Stromal cell of bone marrow (primary cell): ENCODE results near the gene SPG7.
"Not testable (repeated sequence)": the region's sequence is repeated elsewhere in the genome, so short reads cannot be mapped to it uniquely, and the experiment has no call there.

Experiments used
- DNase-seq: peaks from one replicate; pipeline ENCODE4 v3.0.0-alpha.2; 2012; ENCODE audit warnings: low read depth

Gene SPG7

DNA sequence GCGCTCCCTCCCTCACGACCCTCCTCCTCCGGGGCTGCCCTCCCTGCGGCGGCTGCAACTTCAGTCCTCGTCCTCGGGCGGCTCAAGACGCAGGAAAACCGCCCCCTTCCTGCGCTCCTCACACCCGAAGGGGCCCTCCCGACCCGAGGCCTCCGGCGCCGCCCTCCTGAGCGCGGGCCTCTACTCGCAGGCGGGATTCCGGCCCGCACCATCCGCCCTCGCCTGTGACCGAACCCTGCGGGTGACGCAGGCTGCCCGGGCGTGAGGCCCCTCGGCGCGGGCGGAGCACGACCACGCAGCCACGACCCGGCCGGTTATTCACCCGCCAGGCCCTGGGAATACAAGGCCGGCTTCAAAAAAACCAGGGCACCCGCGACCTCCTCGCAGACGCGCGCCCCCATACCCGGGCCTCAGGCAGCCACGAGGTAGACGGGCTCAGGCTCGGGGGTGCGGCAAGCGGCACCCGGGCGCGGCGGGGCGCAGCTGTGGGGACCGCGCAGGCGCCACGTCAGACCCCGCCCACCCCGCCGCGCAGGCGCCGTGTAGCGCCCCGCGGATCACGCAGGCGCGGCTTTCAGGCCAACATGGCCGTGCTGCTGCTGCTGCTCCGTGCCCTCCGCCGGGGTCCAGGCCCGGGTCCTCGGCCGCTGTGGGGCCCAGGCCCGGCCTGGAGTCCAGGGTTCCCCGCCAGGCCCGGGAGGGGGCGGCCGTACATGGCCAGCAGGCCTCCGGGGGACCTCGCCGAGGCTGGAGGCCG is at the start of gene SPG7:
TSS of gene SPG7 (plus strand) at position 570 of the 757 bp plus-strand sequence. CDS start at position 585, 15 bp downstream.
- peak; percentile 65 for DNase-seq

DNA sequence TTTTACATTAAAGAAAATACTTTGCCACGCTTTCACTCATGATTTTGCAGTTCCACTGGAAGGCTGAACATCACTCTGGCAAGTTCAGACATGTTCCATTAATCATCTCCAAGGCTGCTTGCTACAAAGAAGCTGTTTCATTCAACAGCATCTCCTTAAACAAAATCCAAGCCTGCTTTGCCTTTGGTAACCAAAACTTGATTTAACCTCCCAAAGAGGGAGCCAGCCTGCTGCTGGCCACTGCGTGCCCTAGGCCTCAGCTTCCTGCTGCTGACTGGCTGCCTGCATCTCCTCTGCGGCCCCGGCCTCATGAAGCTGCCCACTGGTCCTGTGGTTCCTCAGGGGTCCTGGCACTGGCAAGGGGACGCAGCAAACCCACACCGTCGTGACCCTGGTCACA is 49.7 kb upstream of the SPG7 start:
- DNase-seq = peak; percentile 31

DNA sequence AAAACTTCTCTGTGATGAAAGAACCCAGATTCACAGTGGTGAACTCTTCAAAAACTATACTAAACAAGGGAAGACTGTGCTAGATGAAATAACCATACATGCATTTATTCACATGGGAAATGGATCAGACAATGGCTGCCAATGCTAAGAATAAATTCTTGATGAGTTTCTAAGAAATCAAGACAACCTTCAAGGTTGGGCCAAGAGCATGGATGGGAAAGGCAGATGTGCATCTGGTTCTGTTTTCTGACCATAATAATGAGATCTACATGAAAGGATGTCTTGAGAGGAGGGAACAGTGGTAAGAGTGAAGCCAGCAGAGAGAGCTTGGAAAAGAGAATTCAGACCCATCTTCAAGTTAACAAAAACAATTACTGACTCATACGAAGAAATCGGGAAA is 49.2 kb upstream of the SPG7 start:
- DNase-seq = no peak

GRCh38 chr16:89460556-89460955 is 47.6 kb upstream of the SPG7 start:
- no peak for DNase-seq

DNA sequence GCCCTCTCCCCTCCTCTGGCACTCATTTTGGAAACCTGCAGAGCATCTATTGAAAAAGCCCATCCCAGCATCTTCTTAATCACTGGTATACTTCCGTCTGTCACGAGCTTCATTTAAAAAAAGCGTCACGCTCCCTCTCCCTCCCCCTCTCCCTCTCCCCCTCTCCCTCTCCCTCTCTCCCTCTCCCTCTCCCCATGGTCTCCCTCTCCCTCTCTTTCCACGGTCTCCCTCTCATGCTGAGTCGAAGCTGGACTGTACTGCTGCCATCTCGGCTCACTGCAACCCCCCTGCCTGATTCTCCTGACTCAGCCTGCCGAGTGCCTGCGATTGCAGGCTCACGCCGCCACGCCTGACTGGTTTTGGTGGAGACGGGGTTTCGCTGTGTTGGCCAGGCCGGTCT is 46.3 kb upstream of the SPG7 start:
- DNase-seq = not testable (repeated sequence)

GRCh38 chr16:89462639-89463038 is 45.6 kb upstream of the SPG7 start:
- DNase-seq = not testable (repeated sequence)

DNA sequence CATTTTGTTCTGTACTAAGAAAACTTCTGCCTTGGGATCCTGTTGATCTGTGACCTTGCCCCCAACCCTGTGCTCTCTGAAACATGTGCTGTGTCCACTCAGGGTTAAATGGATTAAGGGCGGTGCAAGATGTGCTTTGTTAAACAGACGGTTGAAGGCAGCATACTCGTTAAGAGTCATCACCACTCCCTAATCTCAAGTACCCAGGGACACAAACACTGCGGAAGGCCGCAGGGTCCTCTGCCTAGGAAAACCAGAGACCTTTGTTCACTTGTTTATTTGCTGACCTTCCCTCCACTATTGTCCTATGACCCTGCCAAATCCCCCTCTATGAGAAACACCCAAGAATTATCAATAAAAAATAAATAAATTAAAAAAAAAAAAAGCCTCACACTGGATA is 44.9 kb upstream of the SPG7 start:
- not testable (repeated sequence) for DNase-seq

- DNase-seq = no peak
Measured at GRCh38 chr16:89466920-89467319, 41.3 kb upstream of the SPG7 start.

GRCh38 chr16:89467382-89467781 is 40.8 kb upstream of the SPG7 start:
- no peak for DNase-seq

DNA sequence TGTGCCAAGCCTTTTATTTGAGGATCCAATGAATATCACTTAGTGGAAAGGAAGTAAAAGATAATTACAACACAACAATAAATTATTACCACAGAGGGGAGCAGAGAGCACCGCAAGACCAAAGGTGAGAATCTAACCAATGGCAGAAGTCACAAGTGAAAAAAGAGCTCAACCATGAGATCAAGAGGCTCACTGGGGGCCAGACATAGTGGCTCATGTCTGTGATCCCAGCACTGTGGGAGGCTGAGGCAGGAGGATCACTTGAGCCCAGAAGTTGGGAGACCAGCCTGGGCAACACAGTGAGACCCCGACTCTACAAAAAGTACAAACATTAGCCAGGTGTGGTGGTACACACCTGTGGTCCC is 35.5 kb upstream of the SPG7 start:
- DNase-seq = no peak

DNA sequence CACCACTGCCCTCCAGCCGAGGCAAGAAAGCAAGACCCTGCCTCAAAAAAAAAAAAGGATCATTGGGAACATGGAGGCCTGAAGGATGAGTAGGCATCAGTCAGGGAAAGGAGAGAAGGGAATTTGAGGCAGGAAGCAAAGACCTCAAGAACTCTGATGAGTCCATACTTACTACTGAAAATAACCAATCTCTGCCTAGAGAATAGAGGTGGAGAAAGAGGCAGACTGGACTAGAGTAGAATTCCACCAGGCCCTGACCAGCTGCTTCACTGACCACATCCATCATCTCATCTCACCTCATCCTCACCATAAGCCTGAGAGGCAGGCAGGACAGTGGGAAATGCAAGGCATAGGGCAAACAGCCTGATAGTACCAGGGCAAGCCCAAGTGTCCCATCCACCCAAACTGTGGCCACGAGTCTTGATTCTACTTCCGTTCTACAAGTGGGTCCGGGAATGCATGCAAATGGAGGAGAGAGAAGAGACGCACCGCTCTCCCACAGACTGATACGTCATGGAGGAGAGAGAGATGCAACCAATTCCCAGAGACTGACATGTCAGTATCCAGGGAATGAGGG is 35.0 kb upstream of the SPG7 start:
- no peak for DNase-seq

- no peak for DNase-seq
Measured at GRCh38 chr16:89473791-89474414, 34.3 kb upstream of the SPG7 start.

DNA sequence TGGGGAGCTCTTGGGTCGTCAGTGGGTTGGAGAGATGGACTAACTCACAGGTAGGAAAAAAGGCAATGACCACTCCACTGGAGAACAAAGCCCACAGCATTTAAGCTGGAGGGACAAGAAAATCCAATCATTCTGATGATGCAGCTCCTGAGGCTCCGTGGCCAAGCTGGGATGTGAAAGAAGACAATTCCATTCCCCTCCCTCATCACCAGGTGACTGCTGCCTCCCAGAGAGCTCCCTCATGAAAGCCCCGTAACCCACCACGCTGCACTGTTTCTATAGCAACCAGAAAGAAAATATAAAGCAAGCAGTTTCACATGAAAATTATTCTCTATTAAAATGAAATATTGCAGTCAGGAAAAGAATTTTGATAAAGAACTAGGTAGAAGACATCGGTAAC is 33.1 kb upstream of the SPG7 start:
- DNase-seq = no peak

DNA sequence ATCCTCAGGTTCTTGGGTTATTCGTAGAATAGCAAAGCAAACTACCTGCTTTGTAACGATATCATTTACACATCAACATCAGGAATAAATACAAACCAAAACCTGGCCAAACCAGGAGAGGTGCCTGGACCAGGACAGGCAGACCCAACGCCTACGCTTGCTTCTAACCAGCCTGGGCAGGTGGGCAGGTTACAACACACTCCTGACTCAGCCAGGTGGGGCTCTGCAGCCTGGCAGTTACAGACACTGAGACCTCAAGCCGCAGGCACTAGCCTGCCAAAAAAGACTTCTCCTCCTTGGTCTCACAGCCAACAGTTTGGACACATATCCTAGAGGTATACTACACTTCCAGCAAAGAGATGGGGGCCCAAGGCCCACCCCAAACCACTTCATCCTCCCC is 31.8 kb upstream of the SPG7 start:
- no peak for DNase-seq

- DNase-seq = no peak
Measured at GRCh38 chr16:89476811-89477261, 31.4 kb upstream of the SPG7 start.

DNA sequence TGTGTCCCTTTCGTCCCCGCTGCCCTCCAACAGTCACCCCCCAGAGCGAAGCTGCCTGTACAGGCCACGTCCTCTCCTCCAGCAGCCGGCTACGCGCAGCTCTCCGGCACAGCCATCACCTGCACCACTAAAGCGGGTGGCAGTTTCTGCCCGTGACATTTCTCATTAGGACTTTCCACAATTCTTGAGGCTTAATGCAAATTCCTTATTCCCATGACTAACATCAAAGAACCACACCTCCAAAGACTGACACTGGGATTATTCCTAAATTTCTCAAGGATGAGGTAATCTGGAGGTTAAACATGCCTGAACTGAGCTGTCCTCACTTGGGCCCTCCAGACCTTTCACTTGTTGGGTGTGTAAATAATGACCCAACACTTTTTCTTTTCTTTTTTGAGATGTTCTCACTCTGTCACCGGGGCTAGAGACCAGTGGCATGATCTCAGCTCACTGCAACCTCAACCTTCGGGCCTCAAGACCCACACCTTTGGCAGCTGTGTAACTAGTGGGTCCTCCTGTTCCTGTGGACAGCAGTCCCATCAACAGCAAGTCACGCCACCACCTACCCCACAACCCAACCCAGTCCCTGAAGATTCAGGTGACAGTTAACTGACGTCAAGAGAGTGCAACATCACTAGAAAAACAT is 29.5 kb upstream of the SPG7 start:
- no peak for DNase-seq

DNA sequence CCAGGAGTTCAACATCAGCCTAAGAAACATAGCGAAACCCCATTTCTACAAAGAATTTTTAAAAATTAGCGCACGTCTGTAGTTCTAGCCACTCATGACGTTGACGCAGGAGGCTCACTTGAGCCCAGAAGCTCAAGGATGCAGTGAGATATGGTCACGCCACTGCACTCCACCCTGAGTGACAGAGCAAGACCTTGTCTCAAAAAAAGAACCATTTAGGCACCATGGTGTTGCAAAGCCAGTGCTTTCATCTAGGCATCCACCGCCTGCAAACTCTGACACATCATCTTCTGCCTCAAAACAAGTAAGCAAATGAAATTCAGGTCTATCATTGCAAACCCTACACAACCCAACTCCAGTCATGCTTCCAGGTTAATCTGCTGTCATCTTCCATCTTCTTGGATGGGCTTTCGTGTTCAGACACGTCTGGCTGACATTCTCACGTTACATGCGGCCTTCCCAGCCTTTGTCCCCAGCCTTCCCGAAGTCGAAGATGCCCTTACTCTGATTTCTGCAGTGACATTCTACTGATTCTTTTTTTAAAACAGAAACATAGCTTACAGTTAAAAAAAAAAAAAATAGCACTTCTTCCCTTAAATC is 26.7 kb upstream of the SPG7 start:
- DNase-seq = no peak

DNA sequence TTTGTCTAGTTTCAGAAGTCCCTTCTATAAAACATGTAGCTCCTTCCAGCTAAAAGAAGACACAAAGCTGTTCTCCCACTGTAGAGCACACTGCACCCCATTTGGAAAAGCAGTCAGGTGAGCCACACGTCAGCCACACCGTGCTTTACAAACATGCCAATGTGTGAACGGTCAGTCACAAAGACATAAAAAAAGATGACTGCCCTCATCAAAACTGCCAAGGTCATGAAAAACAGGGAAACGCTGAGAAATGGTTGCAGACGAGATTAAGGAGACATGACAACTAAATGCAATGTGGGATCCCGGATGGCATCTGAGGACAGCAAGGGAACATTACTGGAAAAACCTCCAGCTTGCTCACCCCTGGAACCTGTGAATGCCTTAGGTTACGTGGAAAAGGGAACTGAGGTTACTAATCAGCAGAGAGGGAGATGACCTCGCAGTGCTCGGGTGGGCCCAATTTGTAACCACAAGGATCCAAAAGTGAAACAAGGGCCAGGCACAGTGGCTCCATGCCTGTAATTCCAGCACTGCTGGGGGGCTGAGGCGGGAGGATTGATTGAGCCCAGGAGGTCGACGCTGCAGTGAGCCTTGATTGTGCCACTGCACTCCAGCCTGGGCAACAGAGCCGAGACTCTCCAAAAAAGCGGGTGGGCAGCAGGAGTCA is 25.9 kb upstream of the SPG7 start:
- no peak for DNase-seq

GRCh38 chr16:89482817-89483205 is 25.4 kb upstream of the SPG7 start:
- DNase-seq = no peak

GRCh38 chr16:89484041-89484501 is 24.1 kb upstream of the SPG7 start:
- DNase-seq = no peak

GRCh38 chr16:89484923-89485679 is 23.1 kb upstream of the SPG7 start:
- DNase-seq = no peak
